ENCODE data around the gene MRPL9.
"Not testable (repeated sequence)": the region's sequence is repeated elsewhere in the genome, so short reads cannot be mapped to it uniquely, and the experiment has no call there.

MRPL9 gene

GRCh38 chr1:151783796-151784195 lies 20.5 kb upstream of the MRPL9 start:
- Histone ChIP-seq H3K4me1 (ENCODE audit: control insufficient read depth, insufficient read depth, low read length) (no peaks in the 10 kb centered on the region), H3K27me3 (ENCODE audit: control insufficient read depth, insufficient read depth, low read length) (no peaks in the 10 kb centered on the region), H3K36me3 (ENCODE audit: control insufficient read depth, insufficient read depth, low read length) (no peaks in the 10 kb centered on the region), H3K9me3 (ENCODE audit: control insufficient read depth, insufficient read depth, low read length) (no peaks in the 10 kb centered on the region), H3K27ac (ENCODE audit: low read length) (no peak overlapping the region), H3K4me3 (ENCODE audit: low read length) (no peak overlapping the region)
- DNase-seq (ENCODE audit: low read depth, low spot score): no peak
- no CpG with 5 or more reads among the region's 2 CpGs for WGBS (ENCODE audit: insufficient coverage, insufficient read length)

- H3K4me3 ChIP-seq (ENCODE audit: low read length): no peak overlapping the region
- no peaks in the 10 kb centered on the region; the same call in 1 of the 2 replicates for H3K36me3 ChIP-seq (ENCODE audit: control insufficient read depth, insufficient read depth, low read length)
- H3K27ac ChIP-seq (ENCODE audit: low read length): no peak overlapping the region
- H3K4me1 ChIP-seq (ENCODE audit: control insufficient read depth, insufficient read depth, low read length): no peaks in the 10 kb centered on the region
- no CpG with 5 or more reads among the region's 3 CpGs for WGBS (ENCODE audit: insufficient coverage, insufficient read length)
- no peaks in the 10 kb centered on the region for H3K27me3 ChIP-seq (ENCODE audit: control insufficient read depth, insufficient read depth, low read length)
- DNase-seq (ENCODE audit: low read depth, low spot score): no peak
- no peaks in the 10 kb centered on the region for H3K9me3 ChIP-seq (ENCODE audit: control insufficient read depth, insufficient read depth, low read length)
Measured at GRCh38 chr1:151782741-151783140, 19.4 kb upstream of the MRPL9 start.

DNA sequence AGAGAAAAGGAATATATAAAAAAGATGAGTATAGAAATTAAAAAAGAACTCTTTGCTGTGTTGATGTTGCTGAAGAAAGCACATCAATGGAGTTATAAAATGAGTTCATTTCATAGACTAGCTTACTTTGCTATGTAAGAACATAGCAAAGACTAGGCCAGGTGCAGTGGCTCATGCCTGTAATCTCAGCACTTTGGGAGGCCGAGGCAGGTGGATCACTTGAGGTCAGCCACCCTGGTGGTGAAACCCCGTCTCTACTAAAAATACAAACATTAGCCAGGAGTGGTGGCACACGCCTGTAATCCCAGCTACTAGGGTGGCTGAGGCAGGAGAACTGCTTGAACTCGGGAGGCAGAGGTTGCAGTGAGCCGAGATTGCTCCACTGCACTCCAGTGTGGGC lies 18.7 kb upstream of the MRPL9 start:
- H3K4me1 ChIP-seq (ENCODE audit: control insufficient read depth, insufficient read depth, low read length); H3K36me3 ChIP-seq (ENCODE audit: control insufficient read depth, insufficient read depth, low read length); H3K4me3 ChIP-seq (ENCODE audit: low read length); H3K27me3 ChIP-seq (ENCODE audit: control insufficient read depth, insufficient read depth, low read length); H3K27ac ChIP-seq (ENCODE audit: low read length); H3K9me3 ChIP-seq (ENCODE audit: control insufficient read depth, insufficient read depth, low read length); DNase-seq (ENCODE audit: low read depth, low spot score): not testable (repeated sequence)
- WGBS (ENCODE audit: insufficient coverage, insufficient read length): no CpG with 5 or more reads among the region's 5 CpGs

- not testable (repeated sequence) for H3K36me3 ChIP-seq (ENCODE audit: control insufficient read depth, insufficient read depth, low read length); H3K4me3 ChIP-seq (ENCODE audit: low read length); H3K9me3 ChIP-seq (ENCODE audit: control insufficient read depth, insufficient read depth, low read length); H3K27ac ChIP-seq (ENCODE audit: low read length); H3K4me1 ChIP-seq (ENCODE audit: control insufficient read depth, insufficient read depth, low read length); DNase-seq (ENCODE audit: low read depth, low spot score); H3K27me3 ChIP-seq (ENCODE audit: control insufficient read depth, insufficient read depth, low read length)
- WGBS (ENCODE audit: insufficient coverage, insufficient read length): no CpG with 5 or more reads among the region's 5 CpGs
Measured at GRCh38 chr1:151780736-151781135, 17.4 kb upstream of the MRPL9 start.

- H3K36me3 ChIP-seq (ENCODE audit: control insufficient read depth, insufficient read depth, low read length): no peaks in the 10 kb centered on the region; the same call in 1 of the 2 replicates
- no peak overlapping the region for H3K27ac ChIP-seq (ENCODE audit: low read length)
- no peaks in the 10 kb centered on the region for H3K4me1 ChIP-seq (ENCODE audit: control insufficient read depth, insufficient read depth, low read length)
- DNase-seq (ENCODE audit: low read depth, low spot score): no peak
- H3K4me3 ChIP-seq (ENCODE audit: low read length): no peak overlapping the region
- H3K27me3 ChIP-seq (ENCODE audit: control insufficient read depth, insufficient read depth, low read length): no peaks in the 10 kb centered on the region
- no peaks in the 10 kb centered on the region for H3K9me3 ChIP-seq (ENCODE audit: control insufficient read depth, insufficient read depth, low read length)
- WGBS (ENCODE audit: insufficient coverage, insufficient read length): no CpG with 5 or more reads among the region's 4 CpGs
Measured at GRCh38 chr1:151779852-151780251, 16.6 kb upstream of the MRPL9 start.

DNA sequence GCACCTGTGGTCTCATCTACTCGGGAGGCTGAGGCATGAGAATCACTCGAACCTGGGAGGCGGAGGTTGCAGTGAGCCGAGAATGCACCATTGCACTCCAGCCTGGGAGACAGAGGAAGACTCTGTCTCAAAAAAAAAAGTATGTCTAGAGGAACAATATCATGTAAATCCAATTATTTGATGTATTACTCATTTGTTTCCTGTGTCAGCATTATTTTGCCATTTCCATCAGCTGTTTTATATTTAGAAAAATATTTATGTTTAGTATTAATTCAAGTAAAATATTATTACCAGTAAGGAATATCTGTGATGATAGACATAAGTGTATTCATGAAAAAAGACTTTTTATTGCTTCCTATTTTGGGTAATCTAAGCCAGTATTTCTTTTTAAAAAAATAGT lies 14.0 kb upstream of the MRPL9 start:
- Histone ChIP-seq H3K36me3 (ENCODE audit: control insufficient read depth, insufficient read depth, low read length) (no peaks in the 10 kb centered on the region; the same call in 1 of the 2 replicates), H3K4me1 (ENCODE audit: control insufficient read depth, insufficient read depth, low read length) (no peaks in the 10 kb centered on the region), H3K9me3 (ENCODE audit: control insufficient read depth, insufficient read depth, low read length) (no peaks in the 10 kb centered on the region), H3K4me3 (ENCODE audit: low read length) (no peak overlapping the region), H3K27me3 (ENCODE audit: control insufficient read depth, insufficient read depth, low read length) (no peaks in the 10 kb centered on the region), H3K27ac (ENCODE audit: low read length) (no peak overlapping the region)
- WGBS (ENCODE audit: insufficient coverage, insufficient read length): no CpG with 5 or more reads among the region's 4 CpGs
- DNase-seq (ENCODE audit: low read depth, low spot score): no peak

DNA sequence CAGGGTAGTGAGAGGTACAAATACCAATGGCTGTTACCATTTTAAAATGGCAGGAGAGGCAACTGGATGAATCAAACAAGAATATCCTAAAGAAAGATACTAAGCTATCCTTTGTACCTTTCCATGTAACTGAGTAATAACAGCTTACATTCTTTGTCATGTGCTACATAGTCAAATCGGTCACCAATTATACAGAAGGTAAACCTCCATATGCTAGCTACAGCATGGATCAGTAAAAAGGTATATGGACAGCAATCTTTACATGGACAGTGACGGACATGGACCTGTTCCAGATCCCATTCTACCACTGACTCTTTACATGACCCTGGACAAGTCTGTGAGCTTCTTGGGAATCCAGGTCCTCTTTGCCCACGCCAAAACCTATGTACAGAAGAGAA lies 13.4 kb upstream of the MRPL9 start:
- Histone ChIP-seq H3K9me3 (ENCODE audit: control insufficient read depth, insufficient read depth, low read length) (no peaks in the 10 kb centered on the region), H3K27ac (ENCODE audit: low read length) (no peak overlapping the region), H3K4me3 (ENCODE audit: low read length) (no peak overlapping the region), H3K4me1 (ENCODE audit: control insufficient read depth, insufficient read depth, low read length) (no peaks in the 10 kb centered on the region), H3K27me3 (ENCODE audit: control insufficient read depth, insufficient read depth, low read length) (no peaks in the 10 kb centered on the region), H3K36me3 (ENCODE audit: control insufficient read depth, insufficient read depth, low read length) (no peaks in the 10 kb centered on the region; the same call in 1 of the 2 replicates)
- no CpG with 5 or more reads among the region's 3 CpGs for WGBS (ENCODE audit: insufficient coverage, insufficient read length)
- no peak for DNase-seq (ENCODE audit: low read depth, low spot score)

DNA sequence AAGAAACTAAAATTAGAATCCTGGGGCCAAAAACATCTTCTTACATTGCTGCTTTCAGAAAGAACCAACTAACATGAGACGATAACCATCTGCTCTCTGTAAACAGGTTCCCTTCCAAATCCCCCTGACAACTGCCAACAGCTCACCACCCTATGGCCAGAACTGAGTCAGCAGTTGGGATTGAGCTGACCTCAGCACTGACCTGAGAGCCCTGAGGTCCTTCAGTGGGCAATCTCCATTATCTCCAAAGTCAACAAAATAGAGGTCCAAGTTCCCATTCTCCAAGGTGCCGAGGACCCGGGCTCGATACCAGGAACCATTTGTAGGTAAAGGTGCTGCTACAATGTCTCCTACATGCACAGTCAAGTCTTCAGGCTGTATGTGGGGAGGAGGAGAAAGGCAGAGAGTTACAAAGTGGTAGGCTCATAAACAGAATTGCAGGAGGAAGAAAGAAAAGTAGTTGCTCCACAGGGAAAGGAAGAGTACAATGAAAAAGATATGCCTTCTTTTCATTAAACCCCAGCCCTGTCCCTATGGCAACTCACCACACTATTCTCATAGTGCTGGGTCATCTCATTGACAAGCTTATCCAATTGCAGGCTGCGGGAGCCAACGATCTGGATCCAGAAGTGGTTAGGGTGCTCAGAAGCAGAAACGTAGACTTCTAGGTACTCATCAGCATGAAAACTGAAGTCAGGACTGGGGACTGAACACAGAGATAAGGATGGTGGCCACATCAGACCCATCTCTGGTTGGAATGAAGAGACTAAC lies 12.8 kb upstream of the MRPL9 start:
- Histone ChIP-seq H3K27me3 (ENCODE audit: control insufficient read depth, insufficient read depth, low read length) (no peaks in the 10 kb centered on the region), H3K36me3 (ENCODE audit: control insufficient read depth, insufficient read depth, low read length) (no peaks in the 10 kb centered on the region; the same call in 1 of the 2 replicates), H3K27ac (ENCODE audit: low read length) (no peak overlapping the region), H3K4me3 (ENCODE audit: low read length) (no peak overlapping the region), H3K9me3 (ENCODE audit: control insufficient read depth, insufficient read depth, low read length) (no peaks in the 10 kb centered on the region), H3K4me1 (ENCODE audit: control insufficient read depth, insufficient read depth, low read length) (no peaks in the 10 kb centered on the region)
- no peak for DNase-seq (ENCODE audit: low read depth, low spot score)
- no CpG with 5 or more reads among the region's 7 CpGs for WGBS (ENCODE audit: insufficient coverage, insufficient read length)

DNA sequence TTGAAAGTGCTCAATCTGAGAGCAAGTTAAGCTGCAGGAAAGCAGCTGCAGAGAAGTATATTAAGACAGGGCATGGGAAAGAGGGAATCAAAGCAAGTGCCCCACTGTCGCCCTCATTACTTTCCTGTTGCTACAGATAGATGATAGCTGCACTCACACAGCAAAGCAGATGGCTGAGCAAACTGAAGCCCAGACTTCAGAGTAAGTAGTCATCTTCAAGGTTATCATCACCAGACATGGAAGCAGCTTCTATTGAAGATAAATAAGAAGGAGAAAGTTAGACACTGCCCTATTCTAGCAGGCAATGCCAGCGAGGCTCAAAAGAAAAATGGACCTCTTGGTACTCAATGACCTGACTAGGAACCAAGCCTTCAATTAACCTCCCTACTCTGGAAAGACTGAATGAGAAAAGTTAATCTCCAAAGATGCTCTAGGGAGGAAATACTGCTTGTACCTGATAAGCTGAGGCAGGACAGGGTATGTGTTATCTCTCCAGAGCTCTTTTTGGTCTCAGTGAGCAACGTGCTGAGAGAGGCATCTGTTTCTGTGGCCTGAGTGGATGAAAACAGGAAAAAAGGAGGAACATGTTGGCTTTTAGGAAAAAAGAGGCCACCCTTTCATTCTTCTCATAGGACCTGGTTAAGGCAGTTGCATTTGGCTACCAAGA lies 11.1 kb upstream of the MRPL9 start:
- DNase-seq (ENCODE audit: low read depth, low spot score): no peak
- no peaks in the 10 kb centered on the region for H3K4me1 ChIP-seq (ENCODE audit: control insufficient read depth, insufficient read depth, low read length)
- no peak overlapping the region for H3K4me3 ChIP-seq (ENCODE audit: low read length)
- H3K36me3 ChIP-seq (ENCODE audit: control insufficient read depth, insufficient read depth, low read length): no peaks in the 10 kb centered on the region; the same call in 1 of the 2 replicates
- no peaks in the 10 kb centered on the region for H3K27me3 ChIP-seq (ENCODE audit: control insufficient read depth, insufficient read depth, low read length)
- H3K9me3 ChIP-seq (ENCODE audit: control insufficient read depth, insufficient read depth, low read length): no peaks in the 10 kb centered on the region
- no CpG with 5 or more reads among the region's 3 CpGs for WGBS (ENCODE audit: insufficient coverage, insufficient read length)
- H3K27ac ChIP-seq (ENCODE audit: low read length): no peak overlapping the region

- Histone ChIP-seq H3K27ac (ENCODE audit: low read length) (no peak overlapping the region), H3K4me3 (ENCODE audit: low read length) (no peak overlapping the region), H3K4me1 (ENCODE audit: control insufficient read depth, insufficient read depth, low read length) (no peaks in the 10 kb centered on the region), H3K27me3 (ENCODE audit: control insufficient read depth, insufficient read depth, low read length) (no peaks in the 10 kb centered on the region), H3K9me3 (ENCODE audit: control insufficient read depth, insufficient read depth, low read length) (no peaks in the 10 kb centered on the region), H3K36me3 (ENCODE audit: control insufficient read depth, insufficient read depth, low read length) (no peaks in the 10 kb centered on the region; the same call in 1 of the 2 replicates)
- no peak for DNase-seq (ENCODE audit: low read depth, low spot score)
- WGBS (ENCODE audit: insufficient coverage, insufficient read length): no CpG with 5 or more reads among the region's 5 CpGs
Measured at GRCh38 chr1:151773702-151774101, 10.4 kb upstream of the MRPL9 start.

Data from iPS DF 6.9 (cell line).